Measurements from ENCODE around the gene CPNE7. TPM values are rescaled to one million over a fixed set of nuclear protein-coding genes. Genes with fewer than 3 reads are reported as not detected.
"Not testable (repeated sequence)": the region's sequence is repeated elsewhere in the genome, so short reads cannot be mapped to it uniquely, and the experiment has no call there.

CPNE7 gene
- polyA plus RNA-seq, 1 experiment = 7.5 TPM

DNA sequence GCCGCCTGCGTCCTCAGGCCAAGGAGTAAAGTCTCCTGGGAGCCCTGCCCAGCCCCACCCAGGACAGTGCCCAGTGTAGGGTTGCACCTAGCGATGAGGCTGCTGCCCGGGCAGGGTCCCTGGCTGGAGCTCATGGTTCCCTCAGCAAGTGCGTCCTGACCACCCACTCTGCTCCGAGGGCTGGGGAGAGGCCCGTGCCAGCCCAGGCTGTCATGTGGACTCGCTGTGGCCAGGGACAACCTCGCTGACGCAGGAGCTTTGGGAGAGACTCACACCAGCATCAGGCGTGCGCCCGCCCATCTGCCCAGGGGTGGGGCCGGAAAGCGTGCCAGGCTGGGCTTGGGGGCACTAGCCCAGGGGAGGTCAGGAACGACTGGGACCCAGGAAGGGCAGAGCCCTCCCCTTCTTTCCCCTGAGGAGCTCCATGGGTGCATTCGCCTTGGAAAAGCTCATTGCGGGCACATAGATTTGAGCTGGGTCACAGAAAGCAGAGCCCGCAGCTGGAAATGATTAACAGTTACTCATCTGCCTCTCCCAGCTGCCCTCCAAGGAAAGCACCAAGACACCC lies 57.6 kb downstream of the CPNE7 start:
- TF ChIP-seq, protein P1, sequence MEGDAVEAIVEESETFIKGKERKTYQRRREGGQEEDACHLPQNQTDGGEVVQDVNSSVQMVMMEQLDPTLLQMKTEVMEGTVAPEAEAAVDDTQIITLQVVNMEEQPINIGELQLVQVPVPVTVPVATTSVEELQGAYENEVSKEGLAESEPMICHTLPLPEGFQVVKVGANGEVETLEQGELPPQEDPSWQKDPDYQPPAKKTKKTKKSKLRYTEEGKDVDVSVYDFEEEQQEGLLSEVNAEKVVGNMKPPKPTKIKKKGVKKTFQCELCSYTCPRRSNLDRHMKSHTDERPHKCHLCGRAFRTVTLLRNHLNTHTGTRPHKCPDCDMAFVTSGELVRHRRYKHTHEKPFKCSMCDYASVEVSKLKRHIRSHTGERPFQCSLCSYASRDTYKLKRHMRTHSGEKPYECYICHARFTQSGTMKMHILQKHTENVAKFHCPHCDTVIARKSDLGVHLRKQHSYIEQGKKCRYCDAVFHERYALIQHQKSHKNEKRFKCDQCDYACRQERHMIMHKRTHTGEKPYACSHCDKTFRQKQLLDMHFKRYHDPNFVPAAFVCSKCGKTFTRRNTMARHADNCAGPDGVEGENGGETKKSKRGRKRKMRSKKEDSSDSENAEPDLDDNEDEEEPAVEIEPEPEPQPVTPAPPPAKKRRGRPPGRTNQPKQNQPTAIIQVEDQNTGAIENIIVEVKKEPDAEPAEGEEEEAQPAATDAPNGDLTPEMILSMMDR (IDR thresholded peaks at IDR 0.05; ENCODE audit: low read depth, low read length) = no peak
- POLR2A ChIA-PET = interaction anchor here (0.6 to 1.2 kb wide), 5 partner anchors 20 to 213 kb away, joined by 3 to 5 read pairs (median 3); partner anchors contain the start of gene CPNE7
- Histone ChIP-seq H3K27ac (ENCODE audit: low read depth, low read length) (no peak overlapping the region), H3K4me3 (ENCODE audit: low read depth, low read length) (no peak overlapping the region), H3K9me3 (ENCODE audit: control insufficient read depth, insufficient read depth, low read length) (peaks cover 12% of the 10 kb centered on the region), H3K27me3 (ENCODE audit: control insufficient read depth, insufficient read depth, low read length) (peaks cover 7% of the 10 kb centered on the region)
- no peak for DNase-seq (ENCODE audit: low read depth, low spot score)
- CTCF ChIA-PET = no interaction called here

- POLR2A ChIA-PET = interaction anchor here (0.9 kb wide), 1 partner anchor 53 kb away, joined by 3 read pairs; no protein-coding TSS in a partner anchor
- H3K4me3 ChIP-seq (ENCODE audit: low read depth, low read length); H3K27me3 ChIP-seq (ENCODE audit: control insufficient read depth, insufficient read depth, low read length); DNase-seq (ENCODE audit: low read depth, low spot score); H3K9me3 ChIP-seq (ENCODE audit: control insufficient read depth, insufficient read depth, low read length); CTCF ChIA-PET; H3K27ac ChIP-seq (ENCODE audit: low read depth, low read length): not testable (repeated sequence)
Observed at GRCh38 chr16:89634463-89635385, 59.2 kb downstream of the CPNE7 start.

- peaks cover 7% of the 10 kb centered on the region for H3K27me3 ChIP-seq (ENCODE audit: control insufficient read depth, insufficient read depth, low read length)
- no peak for DNase-seq (ENCODE audit: low read depth, low spot score)
- no peak overlapping the region for H3K27ac ChIP-seq (ENCODE audit: low read depth, low read length)
- POLR2A ChIA-PET = no interaction called here
- no peak overlapping the region for H3K4me3 ChIP-seq (ENCODE audit: low read depth, low read length)
- TF ChIP-seq, protein P1 (IDR thresholded peaks at IDR 0.05; ENCODE audit: low read depth, low read length) = no peak
- CTCF ChIA-PET = interaction anchor here (1.2 kb wide), 1 partner anchor 21 kb away, joined by 4 read pairs; no protein-coding TSS in a partner anchor
- H3K9me3 ChIP-seq (ENCODE audit: control insufficient read depth, insufficient read depth, low read length) = no peaks in the 10 kb centered on the region; the same call in 1 of the 2 replicates
Observed at GRCh38 chr16:89636663-89637062, 61.1 kb downstream of the CPNE7 start.

GRCh38 chr16:89637379-89637778 lies 61.8 kb downstream of the CPNE7 start:
- DNase-seq (ENCODE audit: low read depth, low spot score) = no peak
- TF ChIP-seq, protein P1 (IDR thresholded peaks at IDR 0.05; ENCODE audit: low read depth, low read length) = no peak
- H3K27ac ChIP-seq (ENCODE audit: low read depth, low read length) = no peak overlapping the region
- CTCF ChIA-PET = interaction anchor here (1.2 kb wide), 1 partner anchor 22 kb away, joined by 4 read pairs; no protein-coding TSS in a partner anchor
- POLR2A ChIA-PET = no interaction called here
- H3K9me3 ChIP-seq (ENCODE audit: control insufficient read depth, insufficient read depth, low read length) = no peaks in the 10 kb centered on the region; the same call in 1 of the 2 replicates
- H3K4me3 ChIP-seq (ENCODE audit: low read depth, low read length) = no peak overlapping the region
- peaks cover 5% of the 10 kb centered on the region for H3K27me3 ChIP-seq (ENCODE audit: control insufficient read depth, insufficient read depth, low read length)

GRCh38 chr16:89638455-89638854 lies 62.9 kb downstream of the CPNE7 start:
- no peak for DNase-seq (ENCODE audit: low read depth, low spot score)
- ChIA-PET CTCF (no interaction called here), POLR2A (no interaction called here)
- Histone ChIP-seq H3K27ac (ENCODE audit: low read depth, low read length) (no peak overlapping the region), H3K4me3 (ENCODE audit: low read depth, low read length) (no peak overlapping the region), H3K27me3 (ENCODE audit: control insufficient read depth, insufficient read depth, low read length) (no peaks in the 10 kb centered on the region), H3K9me3 (ENCODE audit: control insufficient read depth, insufficient read depth, low read length) (no peaks in the 10 kb centered on the region; the same call in 1 of the 2 replicates)
- TF ChIP-seq, protein P1 (IDR thresholded peaks at IDR 0.05; ENCODE audit: low read depth, low read length) = no peak

Data from AG04450 (cell line).